ENCODE measurements around the gene NONO.

DNA sequence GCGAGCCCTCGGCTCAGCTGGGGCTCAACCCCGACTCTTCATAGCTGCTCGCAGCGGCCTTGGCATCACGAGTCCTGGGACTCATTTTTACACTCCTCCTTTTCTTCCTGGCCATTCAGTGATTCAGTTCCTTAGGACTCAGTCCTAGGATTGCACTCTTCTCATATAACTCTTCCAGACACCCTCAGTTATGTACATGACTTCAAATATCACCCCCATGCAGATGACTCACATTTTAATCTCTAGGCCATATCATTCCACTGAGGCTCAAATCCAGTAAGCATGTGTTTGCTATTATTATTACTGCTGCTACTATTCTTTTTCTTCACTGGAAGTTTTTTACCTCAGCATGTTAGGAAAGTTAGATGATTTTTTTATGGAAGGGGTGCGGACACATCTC, 32.5 kb downstream of the NONO start:
- TF ChIP-seq POLR2AphosphoS5 (IDR thresholded peaks at IDR 0.05; ENCODE audit: low read depth, low read length): no peak
- no peak for TF ChIP-seq TAF1 (IDR thresholded peaks at IDR 0.05; ENCODE audit: borderline replicate concordance, insufficient read depth, low read length)
- TF ChIP-seq, protein P1, sequence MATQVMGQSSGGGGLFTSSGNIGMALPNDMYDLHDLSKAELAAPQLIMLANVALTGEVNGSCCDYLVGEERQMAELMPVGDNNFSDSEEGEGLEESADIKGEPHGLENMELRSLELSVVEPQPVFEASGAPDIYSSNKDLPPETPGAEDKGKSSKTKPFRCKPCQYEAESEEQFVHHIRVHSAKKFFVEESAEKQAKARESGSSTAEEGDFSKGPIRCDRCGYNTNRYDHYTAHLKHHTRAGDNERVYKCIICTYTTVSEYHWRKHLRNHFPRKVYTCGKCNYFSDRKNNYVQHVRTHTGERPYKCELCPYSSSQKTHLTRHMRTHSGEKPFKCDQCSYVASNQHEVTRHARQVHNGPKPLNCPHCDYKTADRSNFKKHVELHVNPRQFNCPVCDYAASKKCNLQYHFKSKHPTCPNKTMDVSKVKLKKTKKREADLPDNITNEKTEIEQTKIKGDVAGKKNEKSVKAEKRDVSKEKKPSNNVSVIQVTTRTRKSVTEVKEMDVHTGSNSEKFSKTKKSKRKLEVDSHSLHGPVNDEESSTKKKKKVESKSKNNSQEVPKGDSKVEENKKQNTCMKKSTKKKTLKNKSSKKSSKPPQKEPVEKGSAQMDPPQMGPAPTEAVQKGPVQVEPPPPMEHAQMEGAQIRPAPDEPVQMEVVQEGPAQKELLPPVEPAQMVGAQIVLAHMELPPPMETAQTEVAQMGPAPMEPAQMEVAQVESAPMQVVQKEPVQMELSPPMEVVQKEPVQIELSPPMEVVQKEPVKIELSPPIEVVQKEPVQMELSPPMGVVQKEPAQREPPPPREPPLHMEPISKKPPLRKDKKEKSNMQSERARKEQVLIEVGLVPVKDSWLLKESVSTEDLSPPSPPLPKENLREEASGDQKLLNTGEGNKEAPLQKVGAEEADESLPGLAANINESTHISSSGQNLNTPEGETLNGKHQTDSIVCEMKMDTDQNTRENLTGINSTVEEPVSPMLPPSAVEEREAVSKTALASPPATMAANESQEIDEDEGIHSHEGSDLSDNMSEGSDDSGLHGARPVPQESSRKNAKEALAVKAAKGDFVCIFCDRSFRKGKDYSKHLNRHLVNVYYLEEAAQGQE (IDR thresholded peaks at IDR 0.05; ENCODE audit: insufficient read depth in 1 of 2, low read depth in 2 of 2, low read length in 2 of 2): no peak
- no peak for TF ChIP-seq SIN3A (IDR thresholded peaks at IDR 0.05; ENCODE audit: borderline replicate concordance, insufficient read depth, low read length)
- TF ChIP-seq FOXP2 (optimal IDR thresholded peaks at IDR 0.05; ENCODE audit: borderline replicate concordance, extremely low read depth, extremely low read length, insufficient read depth): no peak

Measured in PFSK-1 (cell line).